ENCODE measurements around the gene AZIN2. TPM values are rescaled to one million over a fixed set of nuclear protein-coding genes. Genes with fewer than 3 reads are reported as not detected.
"Not testable (repeated sequence)": the region's sequence is repeated elsewhere in the genome, so short reads cannot be mapped to it uniquely, and the experiment has no call there.

AZIN2 gene
- total RNA-seq, 3 donors from 2014 or later, result 1.9 to 11.8 (median 7.9) TPM

GRCh38 chr1:33098371-33098770, 17.4 kb downstream of the AZIN2 start:
- Histone ChIP-seq H3K4me1 (peaks cover 0 to 3% of the 10 kb centered on the region in 2 donors), H3K4me3 (no peak overlapping the region), H3K36me3 (no peaks in the 10 kb centered on the region), H3K27ac (peak overlapping the region; percentile 89 to 91), H3K27me3 (no peaks in the 10 kb centered on the region), H3K9me3 (no peaks in the 10 kb centered on the region)
- DNase-seq (ENCODE audit: low spot score in 2 of 2), result no peak
- intact Hi-C loops (cut with DNase I; ENCODE audit: low total_unique reads), result loop anchor here (10.0 kb wide), 1 partner anchor 164 kb away; no protein-coding TSS in a partner anchor
- TF ChIP-seq POLR2AphosphoS5 (IDR thresholded peaks at IDR 0.05) (no peak), POLR2A (IDR thresholded peaks at IDR 0.05) (no peak), CTCF (IDR thresholded peaks at IDR 0.05) (no peak)

- H3K9me3 ChIP-seq, result no peaks in the 10 kb centered on the region
- H3K4me3 ChIP-seq, result no peak overlapping the region
- H3K36me3 ChIP-seq, result no peaks in the 10 kb centered on the region
- TF ChIP-seq CTCF (IDR thresholded peaks at IDR 0.05) (peak; percentile 36 to 85 (median 85)), POLR2A (IDR thresholded peaks at IDR 0.05) (no peak), POLR2AphosphoS5 (IDR thresholded peaks at IDR 0.05) (peak in 1 of 3 donors; percentile 67)
- intact Hi-C loops (cut with DNase I; ENCODE audit: low total_unique reads), result loop anchor here (10.0 kb wide), 1 partner anchor 165 kb away; no protein-coding TSS in a partner anchor
- H3K27ac ChIP-seq, result peak overlapping the region; percentile 89 to 91
- peak; percentile 69 to 99 for DNase-seq (ENCODE audit: low spot score in 2 of 2)
- H3K27me3 ChIP-seq, result no peaks in the 10 kb centered on the region
- peaks cover 0 to 3% of the 10 kb centered on the region in 2 donors for H3K4me1 ChIP-seq
Measured at GRCh38 chr1:33099290-33100118, 18.6 kb downstream of the AZIN2 start.

- DNase-seq (ENCODE audit: low spot score in 2 of 2); H3K27me3 ChIP-seq; H3K4me3 ChIP-seq; intact Hi-C loops (cut with DNase I; ENCODE audit: low total_unique reads); H3K4me1 ChIP-seq; H3K9me3 ChIP-seq; H3K36me3 ChIP-seq: not testable (repeated sequence)
- peak overlapping the region; percentile 89 to 91 for H3K27ac ChIP-seq
Measured at GRCh38 chr1:33100119-33100415, 19.1 kb downstream of the AZIN2 start.

GRCh38 chr1:33110477-33110876, 29.5 kb downstream of the AZIN2 start:
- Histone ChIP-seq H3K4me3 (no peak overlapping the region), H3K27me3 (no peaks in the 10 kb centered on the region), H3K27ac (no peak overlapping the region), H3K9me3 (no peaks in the 10 kb centered on the region), H3K4me1 (no peaks in the 10 kb centered on the region), H3K36me3 (no peaks in the 10 kb centered on the region)
- no peak for DNase-seq (ENCODE audit: low spot score in 2 of 2)
- TF ChIP-seq POLR2AphosphoS5 (IDR thresholded peaks at IDR 0.05), result no peak
- TF ChIP-seq CTCF (IDR thresholded peaks at IDR 0.05), result no peak
- TF ChIP-seq POLR2A (IDR thresholded peaks at IDR 0.05), result no peak
- intact Hi-C loops (cut with DNase I; ENCODE audit: low total_unique reads), result no loop called here

GRCh38 chr1:33111965-33112364, 31.0 kb downstream of the AZIN2 start:
- intact Hi-C loops (cut with DNase I; ENCODE audit: low total_unique reads), result no loop called here
- Histone ChIP-seq H3K27ac (no peak overlapping the region), H3K4me3 (no peak overlapping the region), H3K27me3 (no peaks in the 10 kb centered on the region), H3K4me1 (no peaks in the 10 kb centered on the region), H3K36me3 (no peaks in the 10 kb centered on the region), H3K9me3 (no peaks in the 10 kb centered on the region)
- TF ChIP-seq POLR2AphosphoS5 (IDR thresholded peaks at IDR 0.05) (no peak), POLR2A (IDR thresholded peaks at IDR 0.05) (no peak), CTCF (IDR thresholded peaks at IDR 0.05) (no peak)
- no peak for DNase-seq (ENCODE audit: low spot score in 2 of 2)
